BLaER1 treated with 17β-estradiol and CSF1 and Interleukin-3, amounts not matched to agents 10 nM and 100 nM (cell line): Measurements from ENCODE around the gene PTK7.

ENCODE experiments used
- H3K27ac ChIP-seq, 11 experiments: shearing (Covaris generic); formaldehyde crosslinking; 2 replicates each; pipeline ENCODE4 v1.8.1; 2022
- H3K27me3 ChIP-seq, 11 experiments: shearing (Covaris generic); formaldehyde crosslinking; 2 replicates each; pipeline ENCODE4 v1.8.1; 2022
- H3K36me3 ChIP-seq, 11 experiments: shearing (Covaris generic); formaldehyde crosslinking; 2 replicates each; pipeline ENCODE4 v1.8.1; 2022
- H3K4me1 ChIP-seq, 10 experiments: shearing (Covaris generic); formaldehyde crosslinking; 2 replicates each; pipeline ENCODE4 v1.8.1; 2022
- H3K4me2 ChIP-seq, 11 experiments: shearing (Covaris generic); formaldehyde crosslinking; 2 replicates each; pipeline ENCODE4 v1.8.1; 2022
- H3K4me3 ChIP-seq, 10 experiments: shearing (Covaris generic); formaldehyde crosslinking; 2 replicates each; pipeline ENCODE4 v1.8.1; 2022
- H3K9ac ChIP-seq, 11 experiments: shearing (Covaris generic); formaldehyde crosslinking; 2 replicates each; pipeline ENCODE4 v1.8.1; 2022
- H3K9me3 ChIP-seq, 11 experiments: shearing (Covaris generic); formaldehyde crosslinking; replicated peaks in 1 of 11; 2 replicates each; pipeline ENCODE4 v1.8.1; 2022
- H4K20me1 ChIP-seq, 11 experiments: shearing (Covaris generic); formaldehyde crosslinking; 2 replicates each; pipeline ENCODE4 v1.8.1; 2022
- Cebpa-rat ChIP-seq, 11 experiments: shearing (Covaris generic); IDR thresholded peaks; 2 replicates each; pipeline ENCODE4 v1.8.1; 2022

Gene PTK7

DNA sequence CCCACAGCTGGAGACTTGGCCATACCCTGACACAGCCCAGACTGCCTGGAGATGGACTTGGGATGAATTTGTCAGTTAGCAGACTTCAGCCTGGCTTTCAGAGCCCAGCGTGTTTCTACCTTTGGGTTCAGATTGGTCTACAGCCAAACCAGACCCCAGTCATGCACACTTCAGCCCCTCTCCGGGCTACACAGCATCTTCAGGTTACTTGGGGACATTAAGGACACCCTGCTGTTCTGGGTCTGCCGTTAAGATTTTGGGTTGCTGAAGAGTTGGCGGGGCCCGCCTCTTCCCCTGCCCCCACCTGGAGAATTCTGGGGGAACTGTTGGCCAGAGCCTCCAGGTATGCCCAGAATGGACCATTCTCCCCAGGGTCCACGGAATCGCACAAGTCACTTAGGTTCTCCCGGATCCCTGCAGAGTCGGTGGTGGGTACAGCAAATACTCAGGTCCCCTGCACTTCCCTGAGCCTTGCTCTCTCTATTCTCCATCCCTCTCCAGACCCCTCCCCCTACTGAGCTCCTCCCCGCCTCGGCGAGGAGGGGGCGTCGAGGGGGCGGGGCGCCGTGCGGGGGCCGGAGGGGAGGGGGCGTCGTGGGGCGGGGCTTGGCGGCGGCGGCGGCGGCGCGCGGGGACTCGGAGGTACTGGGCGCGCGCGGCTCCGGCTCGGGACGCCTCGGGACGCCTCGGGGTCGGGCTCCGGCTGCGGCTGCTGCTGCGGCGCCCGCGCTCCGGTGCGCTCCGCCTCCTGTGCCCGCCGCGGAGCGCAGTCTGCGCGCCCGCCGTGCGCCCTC is at the start of gene PTK7:
PTK7 (plus strand) TSS at position 645 of the 794 bp plus-strand sequence. CDS start 175 bp downstream, outside the sequence.
- Histone ChIP-seq H3K36me3 (peaks cover 0 to 30% (median 6%) of the 10 kb centered on the region in 11 experiments; a peak in 12 of 22 replicates), H3K27ac (peak within 1 kb of the TSS; percentile 35 to 90 (median 88); a peak in 21 of 22 replicates), H3K9me3 (no peaks in the 10 kb centered on the region), H3K4me2 (peak within 1 kb of the TSS; percentile 85 to 97 (median 94)), H3K9ac (peak within 1 kb of the TSS; percentile 80 to 96 (median 91)), H4K20me1 (peaks cover 0 to 42% (median 22%) of the 10 kb centered on the region in 11 experiments; a peak in 14 of 22 replicates), H3K4me1 (peaks cover 14 to 41% (median 34%) of the 10 kb centered on the region in 10 experiments), H3K27me3 (no peaks in the 10 kb centered on the region), H3K4me3 (peak within 1 kb of the TSS; percentile 85 to 100 (median 93))
- TF ChIP-seq Cebpa-rat (IDR thresholded peaks at IDR 0.05): no peak

DNA sequence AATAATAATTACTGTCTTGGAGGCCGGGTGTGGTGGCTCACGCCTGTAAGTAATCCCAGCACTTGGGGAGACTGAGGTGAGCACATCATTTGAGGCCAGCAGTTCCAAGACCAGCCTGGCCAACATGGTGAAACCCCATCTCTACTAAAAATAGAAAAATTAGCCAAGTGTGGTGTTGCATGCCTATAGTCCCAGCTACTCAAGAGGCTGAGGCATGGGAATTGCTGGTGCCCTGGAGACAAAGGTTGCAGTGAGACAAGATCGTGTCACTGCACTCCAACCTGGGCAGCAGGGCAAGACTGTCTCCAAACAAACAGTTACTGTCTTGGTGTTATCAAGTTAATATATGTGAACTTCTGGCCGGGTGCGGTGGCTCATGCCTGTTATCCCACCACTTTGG is 49.7 kb upstream of the PTK7 start:
- H3K36me3 ChIP-seq: peaks cover 62 to 88% (median 82%) of the 10 kb centered on the region in 11 experiments
- no peaks in the 10 kb centered on the region for H3K27me3 ChIP-seq

DNA sequence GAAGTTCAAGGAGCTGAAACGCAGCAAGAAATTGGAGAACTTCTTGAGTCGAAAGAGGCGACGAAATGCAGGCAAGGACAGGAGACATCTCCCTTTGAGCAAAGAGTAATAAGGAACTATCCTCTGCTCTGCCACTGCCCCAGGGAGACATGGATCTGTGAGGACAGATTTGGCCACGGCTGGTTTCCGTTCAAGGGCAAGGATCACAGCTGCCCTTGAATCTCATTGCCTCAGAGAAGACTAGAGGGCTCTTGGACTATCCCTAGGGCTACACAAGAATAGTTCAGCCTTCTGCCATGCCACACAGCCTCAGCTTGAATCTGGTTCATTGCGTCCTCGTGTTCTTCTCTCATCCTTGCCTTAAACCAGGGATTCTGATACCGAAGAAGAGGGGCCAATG is 47.0 kb upstream of the PTK7 start:
- H4K20me1 ChIP-seq: peaks cover 0 to 82% (median 26%) of the 10 kb centered on the region in 11 experiments; a peak in 16 of 22 replicates
- H3K9ac ChIP-seq: no peak overlapping the region
- no peak for TF ChIP-seq Cebpa-rat (IDR thresholded peaks at IDR 0.05)
- no peaks in the 10 kb centered on the region for H3K9me3 ChIP-seq
- H3K36me3 ChIP-seq: peaks cover 88 to 100% (median 98%) of the 10 kb centered on the region in 11 experiments
- no peaks in the 10 kb centered on the region for H3K27me3 ChIP-seq
- H3K27ac ChIP-seq: no peak overlapping the region
- H3K4me1 ChIP-seq: peaks cover 0 to 12% (median 5%) of the 10 kb centered on the region in 10 experiments; a peak in 7 of 20 replicates
- no peak overlapping the region for H3K4me3 ChIP-seq
- no peak overlapping the region for H3K4me2 ChIP-seq

More for the DNA sequence above, 49.7 kb upstream of the PTK7 start:
- H3K27ac ChIP-seq: peak overlapping the region in 1 of 11 experiments; percentile 6; a peak in 1 of 22 replicates
- peak overlapping the region in 1 of 11 experiments; percentile 1; a peak in 1 of 22 replicates for H3K9ac ChIP-seq
- no peak for TF ChIP-seq Cebpa-rat (IDR thresholded peaks at IDR 0.05)
- no peak overlapping the region for H3K4me2 ChIP-seq
- no peaks in the 10 kb centered on the region for H3K9me3 ChIP-seq
- peaks cover 0 to 74% (median 34%) of the 10 kb centered on the region in 11 experiments; a peak in 15 of 22 replicates for H4K20me1 ChIP-seq
- H3K4me3 ChIP-seq: no peak overlapping the region
- peaks cover 11 to 29% (median 22%) of the 10 kb centered on the region in 10 experiments for H3K4me1 ChIP-seq

DNA sequence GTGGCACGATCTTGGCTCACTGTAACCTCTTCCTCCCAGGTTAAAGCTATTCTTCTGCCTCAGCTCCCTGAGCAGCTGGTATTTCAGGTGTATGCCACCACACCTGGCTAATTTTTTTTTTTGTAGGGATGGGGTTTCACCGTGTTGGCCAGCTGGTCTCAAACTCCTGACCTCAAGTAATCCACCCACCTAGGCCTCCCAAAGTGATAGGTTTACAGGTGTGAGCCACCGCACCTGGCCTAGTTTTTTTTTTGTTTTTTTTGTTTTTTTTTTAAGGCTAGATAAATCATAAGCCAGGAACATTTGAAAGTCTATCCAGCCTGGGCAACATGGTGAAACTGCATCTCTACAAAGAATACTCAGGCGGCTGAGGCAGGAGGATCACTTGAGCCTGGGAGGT is 43.8 kb upstream of the PTK7 start:
- no peak for TF ChIP-seq Cebpa-rat (IDR thresholded peaks at IDR 0.05)
- Histone ChIP-seq H3K4me1 (no peaks in the 10 kb centered on the region), H3K9me3 (no peaks in the 10 kb centered on the region), H3K9ac (no peak overlapping the region), H3K27ac (no peak overlapping the region), H3K27me3 (no peaks in the 10 kb centered on the region), H3K4me2 (no peak overlapping the region), H3K4me3 (no peak overlapping the region), H4K20me1 (peaks cover 0 to 71% (median 26%) of the 10 kb centered on the region in 11 experiments; a peak in 16 of 22 replicates), H3K36me3 (peaks cover 77 to 100% (median 95%) of the 10 kb centered on the region in 11 experiments)

DNA sequence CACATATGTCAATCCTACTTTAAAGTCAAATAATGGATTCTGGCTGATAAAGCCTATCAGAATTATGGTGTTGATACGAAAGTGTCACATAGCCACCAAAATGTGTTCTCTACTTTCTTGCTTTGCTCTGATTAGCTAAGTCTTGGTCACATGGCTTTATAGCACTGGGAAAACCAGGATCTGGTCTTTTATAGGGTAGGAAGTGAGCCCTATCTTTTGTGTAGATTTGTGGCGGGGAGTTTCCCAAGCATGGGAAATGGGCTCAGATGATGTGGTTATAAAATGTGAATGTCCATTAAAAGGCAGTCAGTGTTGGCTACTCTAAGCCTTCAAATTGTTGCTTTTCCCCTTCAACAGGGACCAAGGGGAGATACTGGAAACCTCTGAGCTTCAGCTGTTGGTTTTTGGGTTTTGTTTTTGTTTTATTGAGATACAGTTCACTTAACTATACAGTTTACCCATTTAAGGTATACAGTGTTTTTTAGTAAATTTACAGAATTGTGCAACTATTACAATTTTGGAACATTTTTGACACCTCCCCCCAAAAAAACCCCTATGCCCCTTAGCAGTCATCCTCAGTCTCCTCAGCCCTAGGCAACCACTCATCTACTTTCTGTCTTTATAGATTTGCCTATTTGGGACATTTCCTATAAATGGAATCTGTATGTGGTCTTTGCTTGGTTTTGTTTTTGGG is 42.5 kb upstream of the PTK7 start:
- Histone ChIP-seq H3K27me3 (no peaks in the 10 kb centered on the region), H3K27ac (no peak overlapping the region), H3K9me3 (no peaks in the 10 kb centered on the region), H3K9ac (no peak overlapping the region), H3K4me3 (no peak overlapping the region), H3K4me1 (no peaks in the 10 kb centered on the region), H3K36me3 (peaks cover 77 to 100% (median 95%) of the 10 kb centered on the region in 11 experiments), H4K20me1 (peaks cover 0 to 74% (median 26%) of the 10 kb centered on the region in 11 experiments; a peak in 16 of 22 replicates), H3K4me2 (no peak overlapping the region)
- no peak for TF ChIP-seq Cebpa-rat (IDR thresholded peaks at IDR 0.05)

DNA sequence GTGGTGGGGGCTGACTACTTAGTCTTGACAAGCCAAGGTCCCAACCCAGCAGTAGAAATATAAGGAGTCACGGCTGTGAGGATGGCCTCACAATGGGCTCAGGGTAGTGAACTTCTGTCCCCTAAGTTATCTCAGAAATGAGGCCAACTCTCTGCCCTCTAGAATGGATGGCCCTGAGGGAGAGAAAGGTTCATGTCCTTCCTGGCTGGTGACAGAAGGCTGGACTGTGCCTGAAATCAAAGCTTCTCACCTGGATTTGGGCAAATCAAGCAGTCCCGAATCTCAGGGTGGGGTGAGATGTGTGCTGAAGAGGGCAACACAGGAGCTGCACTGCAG is 42.0 kb upstream of the PTK7 start:
- no peak for TF ChIP-seq Cebpa-rat (IDR thresholded peaks at IDR 0.05)
- H3K9ac ChIP-seq: no peak overlapping the region
- no peak overlapping the region for H3K4me2 ChIP-seq
- H3K9me3 ChIP-seq: no peaks in the 10 kb centered on the region
- peaks cover 0 to 72% (median 22%) of the 10 kb centered on the region in 11 experiments; a peak in 16 of 22 replicates for H4K20me1 ChIP-seq
- peaks cover 77 to 100% (median 95%) of the 10 kb centered on the region in 11 experiments for H3K36me3 ChIP-seq
- no peak overlapping the region for H3K27ac ChIP-seq
- no peaks in the 10 kb centered on the region for H3K4me1 ChIP-seq
- no peaks in the 10 kb centered on the region for H3K27me3 ChIP-seq
- H3K4me3 ChIP-seq: no peak overlapping the region

DNA sequence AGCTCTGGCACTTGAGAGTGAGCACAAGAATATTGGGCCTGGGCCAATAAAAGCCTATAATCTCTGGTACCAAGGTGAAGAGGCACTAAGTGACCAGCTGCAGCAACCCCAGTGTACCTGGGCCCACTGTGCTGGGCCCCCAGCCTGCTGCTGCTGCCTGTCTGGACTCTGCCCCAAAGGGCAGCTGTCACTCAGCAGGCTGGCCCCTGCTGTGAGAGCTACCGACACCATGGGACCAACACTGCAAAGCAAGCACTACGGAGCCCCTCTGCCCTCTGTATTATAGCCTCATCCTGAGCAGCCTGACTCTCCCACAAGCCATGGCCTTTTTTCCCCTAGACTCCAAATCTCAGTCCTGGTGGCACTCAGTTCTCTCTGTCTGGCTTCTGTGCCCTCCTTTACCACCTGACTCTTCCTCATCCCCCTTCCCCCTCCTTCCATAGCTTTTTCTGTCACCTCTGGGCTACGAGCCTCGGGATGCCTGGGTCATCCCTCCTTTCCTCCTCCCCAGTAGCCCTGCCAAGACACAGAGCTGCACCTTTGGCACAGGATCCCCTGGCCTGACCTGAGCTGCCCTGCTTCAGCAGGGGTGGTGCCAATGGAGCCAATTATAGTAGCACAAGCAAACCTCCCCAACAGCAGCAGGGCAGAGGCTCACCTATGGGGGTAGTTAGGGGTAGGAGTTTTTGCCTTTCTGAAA is 40.5 kb upstream of the PTK7 start:
- peaks cover 76 to 100% (median 94%) of the 10 kb centered on the region in 11 experiments for H3K36me3 ChIP-seq
- no peak overlapping the region; a peak in 1 of 22 replicates for H3K9ac ChIP-seq
- TF ChIP-seq Cebpa-rat (IDR thresholded peaks at IDR 0.05): no peak
- H3K4me2 ChIP-seq: no peak overlapping the region
- peaks cover 0 to 63% (median 20%) of the 10 kb centered on the region in 11 experiments; a peak in 14 of 22 replicates for H4K20me1 ChIP-seq
- no peaks in the 10 kb centered on the region for H3K27me3 ChIP-seq
- H3K27ac ChIP-seq: no peak overlapping the region
- no peak overlapping the region for H3K4me3 ChIP-seq
- H3K4me1 ChIP-seq: no peaks in the 10 kb centered on the region
- no peaks in the 10 kb centered on the region for H3K9me3 ChIP-seq

DNA sequence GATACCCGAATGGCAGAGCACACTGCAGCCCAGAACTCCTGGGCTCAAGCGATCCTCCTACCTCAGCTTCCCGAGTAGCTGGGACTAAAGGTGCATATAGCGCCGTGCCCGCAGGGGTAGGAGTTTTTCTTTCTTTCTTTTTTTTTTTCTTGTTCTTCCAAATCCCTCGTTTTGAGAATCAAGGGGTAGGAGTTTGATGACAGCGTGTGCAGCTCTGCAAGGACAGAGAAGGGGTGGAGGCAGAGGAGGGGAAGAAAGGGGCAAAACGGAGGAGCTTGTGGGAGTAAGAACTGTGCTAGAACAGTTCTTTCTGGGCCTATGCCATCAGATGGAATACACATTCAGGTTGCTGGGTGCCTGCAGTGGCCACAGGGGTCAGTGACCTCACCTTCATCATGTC is 39.4 kb upstream of the PTK7 start:
- H3K27me3 ChIP-seq: no peaks in the 10 kb centered on the region
- H3K4me2 ChIP-seq: no peak overlapping the region
- no peak for TF ChIP-seq Cebpa-rat (IDR thresholded peaks at IDR 0.05)
- no peak overlapping the region for H3K4me3 ChIP-seq
- no peaks in the 10 kb centered on the region; a peak in 1 of 20 replicates for H3K4me1 ChIP-seq
- no peaks in the 10 kb centered on the region for H3K9me3 ChIP-seq
- no peak overlapping the region for H3K9ac ChIP-seq
- no peak overlapping the region for H3K27ac ChIP-seq
- H4K20me1 ChIP-seq: peaks cover 0 to 62% (median 20%) of the 10 kb centered on the region in 11 experiments; a peak in 14 of 22 replicates
- peaks cover 69 to 97% (median 90%) of the 10 kb centered on the region in 11 experiments for H3K36me3 ChIP-seq
